ENCODE data around the gene TAS2R10.

DNA sequence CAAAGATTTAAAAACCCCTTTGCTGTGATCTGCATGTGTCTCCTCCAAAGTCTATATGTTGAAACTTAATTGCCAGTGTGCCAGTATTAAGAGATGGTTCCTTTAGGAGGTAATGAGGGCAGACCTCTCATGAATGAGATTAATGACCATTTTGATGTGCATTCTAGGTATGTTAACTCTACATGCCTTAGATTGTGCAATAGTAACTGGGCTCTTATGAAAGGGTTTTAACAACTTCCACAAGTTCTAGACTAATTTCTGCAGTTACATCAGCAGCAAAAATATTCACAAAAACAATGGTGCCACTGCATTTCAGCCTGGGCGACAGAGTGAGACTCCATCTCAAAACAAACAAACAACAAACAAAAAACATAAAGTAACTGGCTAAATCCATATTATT lies 3.8 kb upstream of the TAS2R10 start:
- TF ChIP-seq, protein P1, sequence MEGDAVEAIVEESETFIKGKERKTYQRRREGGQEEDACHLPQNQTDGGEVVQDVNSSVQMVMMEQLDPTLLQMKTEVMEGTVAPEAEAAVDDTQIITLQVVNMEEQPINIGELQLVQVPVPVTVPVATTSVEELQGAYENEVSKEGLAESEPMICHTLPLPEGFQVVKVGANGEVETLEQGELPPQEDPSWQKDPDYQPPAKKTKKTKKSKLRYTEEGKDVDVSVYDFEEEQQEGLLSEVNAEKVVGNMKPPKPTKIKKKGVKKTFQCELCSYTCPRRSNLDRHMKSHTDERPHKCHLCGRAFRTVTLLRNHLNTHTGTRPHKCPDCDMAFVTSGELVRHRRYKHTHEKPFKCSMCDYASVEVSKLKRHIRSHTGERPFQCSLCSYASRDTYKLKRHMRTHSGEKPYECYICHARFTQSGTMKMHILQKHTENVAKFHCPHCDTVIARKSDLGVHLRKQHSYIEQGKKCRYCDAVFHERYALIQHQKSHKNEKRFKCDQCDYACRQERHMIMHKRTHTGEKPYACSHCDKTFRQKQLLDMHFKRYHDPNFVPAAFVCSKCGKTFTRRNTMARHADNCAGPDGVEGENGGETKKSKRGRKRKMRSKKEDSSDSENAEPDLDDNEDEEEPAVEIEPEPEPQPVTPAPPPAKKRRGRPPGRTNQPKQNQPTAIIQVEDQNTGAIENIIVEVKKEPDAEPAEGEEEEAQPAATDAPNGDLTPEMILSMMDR (IDR thresholded peaks at IDR 0.05): no peak
- TF ChIP-seq ZFX (IDR thresholded peaks at IDR 0.05; ENCODE audit: borderline replicate concordance): no peak

All from 22Rv1 (cell line).